Measurements from ENCODE around the gene TAF1L.

The TAF1L gene

DNA sequence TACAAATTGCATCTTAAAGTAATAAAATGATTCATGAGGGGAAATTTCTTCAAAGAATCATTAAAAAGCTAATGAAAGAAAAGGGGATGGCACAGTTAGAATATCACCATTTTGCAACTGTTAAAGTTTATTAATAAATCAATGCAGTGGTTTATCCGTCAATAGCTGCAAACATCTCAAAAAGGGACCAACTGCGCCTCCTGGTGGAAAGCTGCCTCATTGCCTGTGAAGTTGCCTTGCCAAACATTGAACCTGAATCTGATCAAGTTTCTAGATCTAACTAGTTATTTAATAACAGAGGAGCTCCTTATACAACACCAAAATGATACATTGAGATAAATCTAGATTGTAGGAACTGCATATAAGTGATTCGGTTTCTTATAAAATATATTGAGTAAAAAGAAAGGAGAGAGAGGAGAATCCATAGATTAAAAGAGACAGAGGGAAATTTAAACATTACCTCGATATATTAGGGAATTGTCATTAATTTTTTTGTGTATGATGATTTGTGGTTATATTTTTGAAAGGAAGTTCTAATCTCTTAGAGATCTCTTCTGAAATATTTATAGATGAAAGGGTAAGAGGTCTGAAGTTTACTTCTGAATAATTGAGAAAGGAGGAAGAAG is 55.6 kb downstream of the TAF1L start:
- TF ChIP-seq, protein P1, sequence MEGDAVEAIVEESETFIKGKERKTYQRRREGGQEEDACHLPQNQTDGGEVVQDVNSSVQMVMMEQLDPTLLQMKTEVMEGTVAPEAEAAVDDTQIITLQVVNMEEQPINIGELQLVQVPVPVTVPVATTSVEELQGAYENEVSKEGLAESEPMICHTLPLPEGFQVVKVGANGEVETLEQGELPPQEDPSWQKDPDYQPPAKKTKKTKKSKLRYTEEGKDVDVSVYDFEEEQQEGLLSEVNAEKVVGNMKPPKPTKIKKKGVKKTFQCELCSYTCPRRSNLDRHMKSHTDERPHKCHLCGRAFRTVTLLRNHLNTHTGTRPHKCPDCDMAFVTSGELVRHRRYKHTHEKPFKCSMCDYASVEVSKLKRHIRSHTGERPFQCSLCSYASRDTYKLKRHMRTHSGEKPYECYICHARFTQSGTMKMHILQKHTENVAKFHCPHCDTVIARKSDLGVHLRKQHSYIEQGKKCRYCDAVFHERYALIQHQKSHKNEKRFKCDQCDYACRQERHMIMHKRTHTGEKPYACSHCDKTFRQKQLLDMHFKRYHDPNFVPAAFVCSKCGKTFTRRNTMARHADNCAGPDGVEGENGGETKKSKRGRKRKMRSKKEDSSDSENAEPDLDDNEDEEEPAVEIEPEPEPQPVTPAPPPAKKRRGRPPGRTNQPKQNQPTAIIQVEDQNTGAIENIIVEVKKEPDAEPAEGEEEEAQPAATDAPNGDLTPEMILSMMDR (IDR thresholded peaks at IDR 0.05): peak; percentile 94
- Mint-ChIP-seq H3K36me3 (ENCODE audit: low read depth) (no peaks in the 10 kb centered on the region), H3K27ac (no peak overlapping the region), H3K9me3 (no peaks in the 10 kb centered on the region), H3K27me3 (ENCODE audit: low read depth, poor library complexity) (peaks cover 34% of the 10 kb centered on the region), H3K4me3 (no peak overlapping the region), H3K4me1 (peaks cover 19% of the 10 kb centered on the region)
- peak; percentile 84 for DNase-seq
